DMS79 (cell line): Measurements from ENCODE around the gene BCAM.
"Not testable (repeated sequence)": the region's sequence is repeated elsewhere in the genome, so short reads cannot be mapped to it uniquely, and the experiment has no call there.

Experiments used
- DNase-seq: peaks from one replicate; lab custom pipeline; 2025; lab: John Stamatoyannopoulos, UW

The BCAM gene

GRCh38 chr19:44808463-44809371 is at the start of gene BCAM:
BCAM (plus strand) TSS chr19:44809103; CDS start chr19:44809125, 22 bp downstream.
- no peak for DNase-seq

DNA sequence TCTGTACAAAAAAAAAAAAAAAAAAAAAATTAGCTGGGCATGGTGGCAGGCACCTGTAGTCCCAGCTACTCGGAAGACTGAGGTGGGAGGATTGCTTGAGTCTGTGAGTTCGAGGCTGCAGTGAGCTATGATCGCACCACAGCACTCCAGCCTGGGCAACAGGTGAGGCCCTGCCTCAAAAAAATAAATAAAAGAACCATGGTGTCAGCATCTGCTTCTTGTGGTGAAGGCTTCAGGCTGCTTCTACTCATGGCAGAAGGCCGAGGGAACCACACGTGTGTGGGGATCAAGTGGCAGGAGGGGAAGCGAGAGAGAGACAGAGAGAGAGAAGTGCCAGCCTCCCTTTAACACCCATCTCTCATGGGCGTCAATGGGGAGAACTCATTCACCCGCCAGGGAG is 46.9 kb upstream of the BCAM start:
- DNase-seq, result no peak

- DNase-seq, result no peak
Measured at GRCh38 chr19:44765033-44765948, 43.6 kb upstream of the BCAM start.

GRCh38 chr19:44765949-44766335 is 43.0 kb upstream of the BCAM start:
- no peak for DNase-seq

GRCh38 chr19:44767295-44768180 is 41.4 kb upstream of the BCAM start:
- DNase-seq, result no peak

GRCh38 chr19:44770550-44771257 is 38.2 kb upstream of the BCAM start:
- peak; percentile 17 for DNase-seq

DNA sequence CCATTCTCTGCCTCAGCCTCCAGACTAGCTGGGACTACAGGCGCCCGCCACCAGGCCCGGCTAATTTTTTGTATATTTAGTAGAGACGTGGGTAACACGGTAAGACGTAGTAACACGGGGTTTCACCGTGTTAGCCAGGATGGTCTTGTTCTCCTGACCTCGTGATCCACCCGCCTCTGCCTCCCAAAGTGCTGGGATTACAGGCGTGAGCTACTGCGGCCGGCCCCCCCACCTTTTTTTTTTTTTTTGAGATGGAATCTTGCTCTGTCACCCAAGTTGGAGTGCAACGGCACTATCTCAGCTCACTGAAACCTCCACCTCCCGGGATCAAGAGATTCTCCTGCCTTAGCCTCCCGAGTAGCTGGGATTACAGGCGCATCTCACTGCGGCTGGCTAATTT is 36.8 kb upstream of the BCAM start:
- not testable (repeated sequence) for DNase-seq

DNA sequence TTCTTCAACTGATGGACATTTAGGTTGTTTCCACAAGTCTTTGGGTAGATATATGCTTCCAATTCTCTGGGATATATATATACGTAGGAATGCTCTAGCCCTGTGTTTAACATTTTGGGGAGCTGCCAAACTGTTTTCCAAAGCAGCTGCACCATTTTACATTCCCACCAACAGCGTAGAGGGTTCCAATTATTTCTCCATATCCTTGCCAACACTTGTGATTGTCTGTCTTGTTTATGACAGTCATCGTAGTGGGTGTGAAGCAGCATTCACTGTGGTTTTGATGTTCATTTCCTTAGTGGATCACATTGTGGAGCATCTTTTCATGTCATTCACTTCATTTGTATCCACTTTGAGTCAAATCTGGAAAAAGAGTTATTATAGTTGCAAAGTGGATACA is 35.9 kb upstream of the BCAM start:
- no peak for DNase-seq

DNA sequence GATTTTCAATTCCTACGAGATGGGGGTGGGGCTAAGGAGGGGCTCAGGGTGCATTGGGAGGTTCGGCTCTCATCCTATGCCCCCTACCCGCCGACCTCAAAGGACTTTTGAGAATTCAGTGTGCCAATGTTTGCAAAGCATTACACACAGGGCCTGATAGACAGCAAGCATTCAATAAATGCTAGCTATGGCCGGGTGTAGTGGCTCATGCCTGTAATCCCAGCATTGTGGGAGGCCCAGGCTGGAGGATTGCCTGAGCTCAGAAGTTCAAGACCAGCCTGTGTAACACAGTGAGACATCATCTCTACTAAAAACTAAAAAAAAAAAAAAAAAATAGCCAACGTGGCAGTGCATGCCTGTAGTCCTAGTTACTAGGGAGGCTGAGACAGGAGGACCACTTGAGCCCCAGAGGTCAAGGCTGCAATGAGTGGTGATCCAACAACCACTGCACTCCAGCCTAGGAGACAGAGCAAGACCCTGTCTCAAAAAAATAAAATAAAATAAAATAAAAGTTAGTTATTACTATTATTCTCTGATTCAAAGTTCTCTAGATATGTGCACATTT is 33.1 kb upstream of the BCAM start:
- DNase-seq, result no peak

DNA sequence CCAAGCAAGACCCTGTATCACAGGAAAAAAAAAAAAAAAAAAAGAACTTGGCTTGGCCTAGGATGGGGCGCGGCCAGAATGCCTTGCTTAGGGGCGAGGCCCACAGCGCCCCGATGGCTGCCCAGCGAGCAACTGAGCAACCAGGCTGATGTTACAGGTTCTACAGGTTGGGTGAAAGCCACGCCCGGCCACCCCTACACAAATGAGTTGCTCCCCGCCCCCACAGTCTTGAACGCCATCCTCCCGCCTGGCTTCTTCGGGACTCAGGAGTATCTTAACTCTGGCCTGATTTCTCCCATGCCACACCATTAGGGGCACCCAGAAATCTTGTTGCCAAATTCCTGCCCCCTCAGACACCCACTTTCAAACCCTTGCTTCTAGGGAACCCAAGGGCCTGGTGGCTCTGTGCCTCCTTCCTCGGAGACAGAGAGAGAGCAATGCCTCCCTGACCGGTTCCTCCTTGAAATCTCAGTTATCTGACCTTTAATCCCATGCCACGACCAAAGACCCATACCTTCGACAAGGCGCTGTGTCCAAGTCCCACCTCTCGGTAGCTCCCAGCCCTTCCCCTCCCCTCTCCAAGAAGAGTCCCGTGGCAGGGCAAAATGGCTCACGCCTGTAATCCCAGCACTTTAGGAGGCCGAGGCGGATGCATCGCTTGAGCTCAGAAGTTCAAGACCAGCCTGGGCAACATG is 32.4 kb upstream of the BCAM start:
- no peak for DNase-seq

GRCh38 chr19:44777715-44778347 is 31.1 kb upstream of the BCAM start, which contains the start of gene CBLC:
CBLC (plus strand) TSS chr19:44777890; CDS start chr19:44777932, 42 bp downstream.
- peak; percentile 56 for DNase-seq

DNA sequence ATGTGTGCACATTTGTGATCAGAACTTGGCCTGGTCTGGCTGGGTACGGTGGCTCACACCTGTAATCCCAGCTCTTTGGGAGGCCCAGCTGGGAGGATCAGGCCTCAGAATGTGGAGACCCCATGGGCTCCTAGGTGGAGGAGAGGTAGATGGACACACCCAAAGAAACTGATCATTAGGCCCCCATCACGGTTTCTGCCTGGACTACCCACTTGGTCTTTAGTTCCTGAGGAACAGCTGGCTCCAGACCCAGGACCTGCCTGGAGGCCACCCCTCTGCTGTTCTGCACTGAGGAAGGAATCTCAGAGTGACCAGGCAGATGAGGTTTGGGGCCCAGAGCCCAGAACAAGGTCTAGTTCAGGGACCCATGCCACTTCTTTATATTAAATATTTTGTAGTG is 29.8 kb upstream of the BCAM start:
- no peak for DNase-seq

DNA sequence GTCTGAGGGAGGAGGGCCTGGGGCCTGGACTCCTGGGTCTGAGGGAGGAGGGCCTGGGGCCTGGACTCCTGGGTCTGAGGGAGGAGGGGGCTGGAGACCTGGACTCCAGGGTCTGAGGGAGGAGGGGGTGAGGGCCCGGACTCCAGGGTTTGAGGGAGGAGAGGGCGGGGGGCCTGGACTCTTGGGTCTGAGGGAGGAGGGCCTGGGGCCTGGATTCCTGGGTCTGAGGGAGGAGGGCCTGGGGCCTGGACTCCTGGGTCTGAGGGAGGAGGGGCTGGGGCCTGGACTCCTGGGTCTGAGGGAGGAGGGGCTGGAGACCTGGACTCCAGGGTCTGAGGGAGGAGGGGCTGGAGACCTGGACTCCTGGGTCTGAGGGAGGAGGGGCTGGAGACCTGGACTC is 27.2 kb upstream of the BCAM start:
- DNase-seq, result not testable (repeated sequence)

DNA sequence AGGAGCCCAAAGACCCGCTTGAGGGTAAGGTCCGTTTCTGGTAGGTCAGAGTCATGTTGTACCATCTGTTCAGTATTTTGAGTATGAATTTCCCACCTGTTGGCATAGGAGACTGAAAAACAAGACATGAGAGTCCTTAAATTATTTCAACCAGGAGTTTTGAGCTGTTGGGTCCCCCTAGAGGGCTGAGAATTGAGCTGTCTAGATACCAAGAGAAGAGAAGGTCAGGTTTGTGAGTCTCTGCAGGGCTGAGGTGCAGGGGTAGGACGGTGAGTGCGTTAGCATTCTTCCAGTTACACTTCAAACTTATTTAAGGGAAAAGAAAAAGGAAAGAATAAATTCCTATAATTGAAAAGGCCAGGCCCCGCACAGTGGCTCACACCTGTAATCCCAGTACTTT is 26.2 kb upstream of the BCAM start:
- no peak for DNase-seq

- no peak for DNase-seq
Measured at GRCh38 chr19:44783545-44783944, 25.4 kb upstream of the BCAM start.

DNA sequence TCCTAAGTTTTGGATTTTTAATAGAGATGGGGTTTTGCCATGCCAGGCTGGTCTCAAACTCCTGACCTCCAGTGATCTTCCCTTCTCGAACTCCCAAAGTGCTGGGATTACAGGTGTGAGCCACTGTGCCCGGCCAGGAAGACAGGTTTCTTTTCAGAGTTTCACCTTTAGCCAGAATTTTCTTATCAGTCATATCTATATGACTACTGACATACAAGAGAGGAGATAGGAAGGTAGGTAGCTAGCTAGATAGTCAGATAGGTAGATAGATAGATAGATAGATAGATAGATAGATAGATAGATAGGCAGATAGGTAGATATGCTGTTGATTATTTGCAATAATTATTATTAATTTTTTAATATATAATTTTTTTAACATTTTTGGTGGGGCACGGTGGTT is 23.6 kb upstream of the BCAM start:
- no peak for DNase-seq

DNA sequence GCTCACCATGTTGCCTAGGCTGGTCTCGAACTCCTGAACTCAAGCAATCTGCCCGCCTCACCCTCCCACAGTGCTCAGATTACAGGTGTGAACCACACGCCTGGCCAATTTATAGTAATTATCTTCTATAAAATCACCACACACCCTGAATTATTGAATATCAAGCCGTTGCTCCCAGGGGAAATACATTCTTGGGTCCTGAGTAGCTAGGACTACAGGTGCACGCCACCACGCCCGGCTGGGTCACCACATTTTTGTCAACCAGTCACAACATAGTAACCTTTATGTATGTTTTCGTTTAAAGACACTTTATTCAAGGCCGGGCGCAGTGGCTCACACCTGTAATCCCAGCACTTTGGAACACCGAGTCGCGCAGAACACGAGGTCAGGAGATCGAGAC is 22.9 kb upstream of the BCAM start:
- no peak for DNase-seq

- DNase-seq, result no peak
Measured at GRCh38 chr19:44788971-44789370, 19.9 kb upstream of the BCAM start.

DNA sequence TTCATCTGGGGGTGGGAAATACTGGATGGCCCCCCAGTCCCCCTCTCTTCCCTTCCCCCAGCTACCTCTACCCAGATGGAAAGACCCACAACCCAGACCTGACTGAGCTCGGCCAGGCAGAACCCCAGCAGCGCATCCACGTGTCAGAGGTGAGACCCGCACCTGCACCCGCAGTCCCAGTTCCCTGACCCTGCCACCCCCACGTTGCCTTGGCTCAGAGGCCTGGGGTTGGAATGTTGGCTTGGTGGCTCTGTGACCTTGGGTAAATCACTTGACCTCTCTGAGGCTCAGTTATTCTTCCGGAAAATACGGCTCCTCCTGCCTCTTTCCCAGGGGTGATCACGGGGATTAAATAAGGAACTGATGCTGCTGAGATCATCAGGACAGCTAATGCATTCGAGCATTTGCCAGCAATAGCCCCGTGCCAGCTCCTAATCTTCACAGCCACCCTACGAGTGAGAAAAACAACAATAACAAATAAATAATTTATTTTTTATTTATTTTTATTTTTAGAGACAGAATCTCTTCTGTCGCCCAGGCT is 18.9 kb upstream of the BCAM start:
- no peak for DNase-seq
